GM18526 (cell line): ENCODE measurements around the gene NFIX.

Experiments used
- POLR2A ChIP-seq: IDR thresholded peaks from 3 replicates; pipeline ENCODE4 v1.6.1; 2011; ENCODE audit not compliant: insufficient read length; ENCODE audit errors: extremely low read depth

Gene NFIX

DNA sequence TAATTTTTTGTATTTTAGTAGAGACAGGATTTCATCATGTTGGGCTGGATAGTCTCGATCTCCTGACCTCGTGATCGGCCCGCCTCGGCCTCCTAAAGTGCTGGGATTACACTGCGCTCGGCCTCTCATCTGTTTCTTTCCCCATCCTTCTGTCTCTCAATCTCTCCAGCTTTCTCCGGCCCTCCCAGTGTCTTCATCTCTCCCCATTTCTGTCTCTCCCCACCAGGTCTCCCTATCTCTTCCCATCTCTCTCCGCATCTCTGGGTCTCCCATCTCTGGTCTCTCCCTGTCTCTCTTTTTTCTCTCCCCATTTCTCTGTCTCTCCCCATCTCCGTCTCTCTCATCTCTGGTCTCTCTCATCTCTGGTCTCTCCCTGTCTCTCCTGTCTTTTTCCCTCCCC is 12.2 kb upstream of the NFIX start:
- no peak for TF ChIP-seq POLR2A

DNA sequence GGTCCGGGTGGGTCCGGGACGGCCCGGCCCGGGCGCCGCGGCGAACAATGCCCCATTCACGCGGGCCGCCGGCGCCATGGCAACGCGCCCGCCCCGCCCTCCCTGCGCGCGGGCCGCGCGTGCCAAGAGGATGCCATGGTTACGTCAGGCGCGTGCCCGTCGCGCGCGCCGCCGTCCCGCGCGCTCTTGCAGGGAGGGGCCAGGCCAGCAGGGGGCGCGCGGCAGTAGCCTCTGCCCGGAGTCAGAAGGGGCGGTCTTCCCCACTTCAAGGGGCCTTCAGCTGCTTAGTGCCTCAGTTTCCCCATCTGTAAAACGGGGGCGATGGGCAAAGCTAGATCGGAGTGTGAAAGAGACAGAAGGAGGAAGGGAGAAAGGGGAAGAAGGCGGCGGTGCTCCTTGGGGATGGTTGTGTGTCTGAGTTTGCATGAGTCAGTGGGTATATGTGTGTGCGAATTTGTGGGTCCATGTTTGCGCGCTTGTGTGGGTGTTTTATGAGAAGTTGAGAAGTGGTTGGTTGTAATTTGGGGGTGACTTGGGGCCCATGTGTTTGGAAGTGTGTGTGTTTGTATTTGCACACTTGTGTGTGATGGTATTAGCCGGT is 11.6 kb upstream of the NFIX start:
- no peak for TF ChIP-seq POLR2A

DNA sequence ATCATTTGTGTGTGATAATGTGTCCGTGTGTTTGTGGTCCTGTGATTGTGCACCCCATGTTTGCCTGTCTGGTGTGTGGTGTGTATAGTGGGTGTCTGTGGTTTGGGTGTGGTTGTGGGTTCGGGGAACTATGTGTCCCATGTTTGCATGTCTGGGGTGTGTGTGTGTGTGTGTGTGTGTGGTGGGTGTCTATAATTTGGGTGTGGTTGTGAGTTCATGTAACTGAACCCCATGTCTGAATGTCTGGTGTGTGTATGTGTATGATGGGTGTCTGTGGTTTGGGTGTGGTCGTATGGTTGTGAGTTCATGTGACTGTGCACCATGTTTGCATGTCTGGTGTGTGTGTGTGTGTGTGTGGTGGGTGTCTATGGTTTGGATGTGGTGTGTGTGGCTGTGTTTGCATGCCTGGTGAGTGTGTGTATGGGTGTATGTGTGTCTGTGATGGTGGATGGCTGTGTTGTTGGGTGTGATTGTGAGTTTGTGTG is 11.1 kb upstream of the NFIX start:
- TF ChIP-seq POLR2A = no peak

DNA sequence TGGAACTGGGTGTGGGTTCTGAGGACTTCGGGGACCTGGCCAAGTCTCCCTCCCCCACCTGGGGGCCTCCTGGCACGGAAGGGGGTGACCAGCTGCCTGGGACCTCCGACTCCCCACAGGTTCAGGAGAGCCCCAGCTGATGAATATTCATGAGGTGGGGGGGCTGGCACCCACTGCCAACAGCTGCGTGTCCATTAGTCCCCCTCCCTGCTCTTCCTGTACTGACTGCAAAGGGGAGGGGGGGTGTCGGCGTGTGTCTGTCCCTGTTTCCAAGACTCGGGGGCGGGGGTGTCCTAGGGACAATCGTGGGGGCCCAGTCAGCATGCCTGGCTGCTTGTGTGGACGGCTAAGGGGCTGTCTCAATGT is 10.6 kb upstream of the NFIX start:
- TF ChIP-seq POLR2A = no peak

DNA sequence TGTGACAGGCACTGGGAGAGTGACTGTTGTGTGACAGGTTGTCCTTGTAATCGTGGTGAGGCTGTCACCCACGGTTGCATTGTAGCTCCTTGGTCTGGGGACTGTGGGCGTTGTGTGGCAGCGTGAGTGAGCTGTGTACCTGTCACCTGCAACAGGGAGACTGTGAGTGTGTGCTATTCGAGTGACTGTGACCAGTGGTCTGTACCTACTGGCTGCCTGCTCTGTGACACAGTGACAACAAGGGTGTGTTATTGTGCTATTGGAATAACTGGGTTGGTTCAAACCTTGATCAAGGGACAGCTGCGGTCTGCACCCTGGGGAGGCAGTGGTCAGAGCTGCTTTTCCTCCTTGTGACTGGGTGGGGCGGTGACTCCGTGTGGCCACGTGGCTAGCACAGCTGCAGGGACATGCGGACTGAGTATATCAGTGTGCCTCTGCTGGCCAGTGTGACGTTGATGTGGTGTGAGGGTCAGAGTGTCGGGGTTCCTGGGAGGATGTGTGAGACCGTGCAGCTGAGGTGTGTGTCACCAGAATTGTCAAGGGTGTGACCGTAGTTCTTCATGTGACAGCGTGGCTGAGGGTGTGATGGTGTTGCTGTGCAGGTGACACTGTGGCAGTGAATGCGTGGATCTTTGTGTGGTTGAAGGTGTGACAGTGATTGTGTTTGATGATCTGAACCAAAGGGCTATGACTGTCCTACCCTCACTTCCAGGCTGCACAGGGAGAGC is 10.1 kb upstream of the NFIX start:
- TF ChIP-seq POLR2A = no peak

DNA sequence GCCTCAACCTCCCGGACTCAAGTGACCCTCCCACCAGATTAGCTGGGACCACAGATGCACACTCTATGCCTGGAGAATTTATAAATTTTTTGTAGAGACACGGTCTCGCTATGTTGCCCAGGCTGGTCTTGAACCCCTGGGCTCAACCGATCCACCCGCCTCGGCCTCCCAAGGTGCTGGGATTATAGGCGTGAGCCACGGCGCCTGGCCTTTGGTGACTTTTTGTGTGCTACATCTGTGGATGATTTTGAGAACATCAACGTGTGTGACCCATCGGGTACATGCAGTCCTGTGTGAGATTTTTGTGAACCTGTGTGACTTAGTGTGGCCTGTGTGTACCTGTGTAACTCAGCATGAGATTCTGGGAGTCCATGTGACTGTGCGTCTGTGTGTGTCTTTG is 8.5 kb upstream of the NFIX start:
- no peak for TF ChIP-seq POLR2A

DNA sequence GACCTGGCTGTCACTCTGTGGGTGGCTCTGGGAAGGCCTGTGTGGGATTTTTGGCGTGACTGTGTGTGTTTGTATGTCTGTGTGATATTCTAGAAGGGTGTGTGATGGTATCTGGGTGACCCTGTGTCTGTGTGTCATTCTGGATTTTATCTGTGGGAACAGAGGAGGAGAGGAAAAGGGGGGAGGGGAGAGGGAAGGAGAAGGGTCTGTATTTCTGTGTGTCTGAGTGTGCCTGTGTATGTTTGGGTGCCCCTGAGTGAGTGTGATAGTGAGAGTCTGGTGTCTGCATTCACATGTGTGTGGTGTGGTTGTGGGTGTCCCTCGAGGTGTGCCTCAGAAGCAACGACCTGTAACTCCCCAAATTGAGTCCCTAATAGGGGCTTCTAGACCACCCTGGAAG is 8.1 kb upstream of the NFIX start:
- no peak for TF ChIP-seq POLR2A

DNA sequence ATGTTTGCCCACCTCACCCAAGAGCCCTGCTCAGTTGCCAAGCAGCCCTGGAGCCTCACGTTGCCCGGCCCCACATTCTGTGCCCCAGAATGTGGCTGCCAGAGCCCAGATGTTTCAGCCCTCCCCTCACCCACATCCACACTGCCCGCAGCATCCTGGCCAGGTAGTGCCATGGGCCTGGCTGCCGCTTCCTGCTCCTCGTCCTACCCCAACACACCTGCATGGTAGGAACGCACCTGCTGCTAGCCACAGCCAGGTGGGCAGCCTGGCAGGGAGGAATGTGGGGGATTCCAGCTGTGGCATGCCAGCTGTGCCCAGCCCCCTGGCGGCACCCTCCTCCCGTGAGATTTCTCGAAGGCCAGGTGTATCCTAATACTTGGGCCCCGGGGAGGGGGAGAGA is 7.5 kb upstream of the NFIX start:
- TF ChIP-seq POLR2A = no peak

DNA sequence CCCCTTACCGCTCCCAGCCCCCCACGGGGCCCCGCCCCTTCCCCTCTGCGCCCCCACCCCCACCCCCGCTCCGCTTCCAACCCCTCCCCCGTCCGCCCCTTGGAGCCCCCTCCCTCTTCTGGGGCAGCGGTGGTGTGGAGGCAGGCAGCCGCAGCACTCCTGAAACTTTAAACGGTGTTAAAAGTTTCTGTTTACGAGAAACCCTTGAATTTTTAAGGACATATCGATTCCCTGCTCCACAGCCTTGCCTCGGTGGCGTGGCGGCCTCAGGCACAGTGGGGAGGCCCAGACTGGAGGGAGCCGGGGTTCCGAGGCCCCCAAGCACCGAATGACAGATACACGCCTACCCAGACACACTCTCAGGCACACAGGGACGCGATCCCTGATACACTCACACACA is 4.8 kb upstream of the NFIX start:
- TF ChIP-seq POLR2A = no peak

DNA sequence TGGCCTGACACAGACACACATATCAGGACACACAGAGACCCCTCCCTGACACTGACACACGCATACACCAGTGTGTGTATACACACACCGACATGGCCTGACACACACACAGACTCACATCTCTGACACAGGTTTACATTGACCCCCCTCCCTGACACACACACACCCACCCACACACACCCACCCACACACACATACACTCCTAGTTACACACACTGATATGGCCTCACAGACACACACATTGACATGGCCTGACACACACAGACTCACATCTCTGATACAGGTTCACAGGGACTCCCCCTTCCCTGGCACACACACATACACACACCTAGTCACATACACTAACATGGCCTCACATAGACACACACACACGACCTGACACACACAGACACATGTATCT is 4.4 kb upstream of the NFIX start:
- TF ChIP-seq POLR2A = no peak

DNA sequence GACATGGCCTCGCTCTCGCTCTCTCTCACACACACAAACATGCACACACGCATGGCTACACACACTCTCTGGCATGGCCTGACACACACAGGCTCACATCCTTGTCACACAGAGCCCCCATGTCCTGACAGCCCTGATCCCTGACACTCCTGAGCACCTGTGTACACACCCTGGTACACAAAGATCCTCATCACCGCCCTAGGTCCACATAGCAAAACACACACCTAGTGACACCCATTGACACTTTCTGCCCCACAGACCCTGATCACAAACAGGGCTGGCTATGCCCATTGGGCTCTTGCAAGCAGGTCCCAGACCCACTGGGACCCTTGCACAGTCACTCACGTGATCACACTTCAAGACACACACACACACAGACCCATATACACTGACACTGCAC is 4.0 kb upstream of the NFIX start:
- TF ChIP-seq POLR2A = no peak

DNA sequence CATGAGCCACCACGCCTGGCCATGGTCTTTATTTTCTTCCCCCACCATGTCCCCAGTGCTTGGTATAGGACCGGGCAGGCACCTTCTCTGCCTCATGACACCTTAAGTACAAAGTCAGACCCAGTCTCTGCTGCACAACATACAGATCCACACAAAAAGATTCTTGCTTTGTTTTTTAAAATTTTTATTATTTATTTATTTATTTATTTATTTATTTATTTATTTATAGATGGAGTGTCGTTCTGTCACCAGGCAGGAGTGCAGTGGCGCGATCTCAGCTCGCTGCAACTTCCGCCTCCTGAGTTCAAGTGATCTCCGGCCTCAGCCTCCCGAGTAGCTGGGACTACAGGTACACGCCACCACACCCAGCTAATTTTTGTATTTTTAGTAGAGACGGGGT is 2.5 kb upstream of the NFIX start:
- no peak for TF ChIP-seq POLR2A

DNA sequence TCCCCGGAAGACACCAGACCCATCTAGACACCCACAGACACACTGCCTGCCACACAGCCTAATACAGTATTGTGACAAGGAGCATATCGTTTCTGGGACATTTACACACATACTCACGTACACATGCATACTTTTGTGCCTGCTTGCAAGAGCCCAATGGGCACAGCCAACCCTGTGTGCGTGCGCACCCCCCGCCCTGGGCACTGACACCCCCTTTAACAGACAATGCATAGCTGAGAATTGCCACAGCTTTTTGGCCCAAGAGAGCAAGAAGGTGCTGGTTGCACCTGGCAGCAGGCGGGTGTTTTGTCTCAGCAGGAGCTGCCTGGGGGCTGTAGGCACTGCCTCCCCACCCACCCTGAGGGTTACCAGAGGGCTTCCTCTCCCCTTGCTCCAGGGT is 1.7 kb upstream of the NFIX start:
- no peak for TF ChIP-seq POLR2A

DNA sequence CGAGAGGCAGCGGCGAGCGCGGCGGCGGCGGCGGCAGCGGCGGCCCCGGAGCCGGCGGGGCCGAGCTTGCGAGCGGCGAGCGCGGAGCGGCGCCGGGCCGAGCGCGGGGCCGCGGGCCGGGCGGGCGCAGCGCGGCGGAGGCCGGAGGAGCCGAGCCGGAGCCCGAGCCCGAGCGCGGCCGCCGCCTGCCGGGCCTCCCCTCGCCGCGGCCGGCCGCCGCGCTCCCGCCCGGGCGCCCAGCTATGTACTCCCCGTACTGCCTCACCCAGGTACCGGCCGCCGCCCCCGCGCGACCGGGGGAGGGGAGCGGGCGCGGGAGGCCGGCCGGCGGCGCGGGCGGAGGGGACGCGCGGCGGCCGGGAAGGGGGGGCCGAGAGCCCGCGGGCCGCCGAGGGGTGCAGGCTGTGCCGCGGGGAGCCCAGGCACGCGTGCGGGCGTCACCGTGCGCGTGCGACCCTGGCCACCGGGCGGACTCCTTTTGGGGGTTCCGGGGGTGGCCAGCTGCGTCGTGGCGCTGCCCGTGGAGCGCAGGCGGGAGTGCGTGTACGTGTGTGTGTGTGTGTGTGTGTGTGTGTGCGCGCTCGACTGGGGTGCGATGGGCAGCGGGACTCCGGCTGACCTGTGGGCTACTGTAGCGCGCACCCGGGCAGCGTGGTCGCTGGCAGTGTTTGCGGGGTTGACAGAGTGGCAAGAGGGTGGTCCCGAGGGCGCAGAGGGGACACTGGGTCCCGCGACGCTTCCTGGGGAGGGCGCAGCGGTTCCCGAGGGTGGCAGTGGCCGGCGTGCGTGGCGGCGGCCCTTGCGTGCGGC is 526 bp downstream of the NFIX start:
- no peak for TF ChIP-seq POLR2A

DNA sequence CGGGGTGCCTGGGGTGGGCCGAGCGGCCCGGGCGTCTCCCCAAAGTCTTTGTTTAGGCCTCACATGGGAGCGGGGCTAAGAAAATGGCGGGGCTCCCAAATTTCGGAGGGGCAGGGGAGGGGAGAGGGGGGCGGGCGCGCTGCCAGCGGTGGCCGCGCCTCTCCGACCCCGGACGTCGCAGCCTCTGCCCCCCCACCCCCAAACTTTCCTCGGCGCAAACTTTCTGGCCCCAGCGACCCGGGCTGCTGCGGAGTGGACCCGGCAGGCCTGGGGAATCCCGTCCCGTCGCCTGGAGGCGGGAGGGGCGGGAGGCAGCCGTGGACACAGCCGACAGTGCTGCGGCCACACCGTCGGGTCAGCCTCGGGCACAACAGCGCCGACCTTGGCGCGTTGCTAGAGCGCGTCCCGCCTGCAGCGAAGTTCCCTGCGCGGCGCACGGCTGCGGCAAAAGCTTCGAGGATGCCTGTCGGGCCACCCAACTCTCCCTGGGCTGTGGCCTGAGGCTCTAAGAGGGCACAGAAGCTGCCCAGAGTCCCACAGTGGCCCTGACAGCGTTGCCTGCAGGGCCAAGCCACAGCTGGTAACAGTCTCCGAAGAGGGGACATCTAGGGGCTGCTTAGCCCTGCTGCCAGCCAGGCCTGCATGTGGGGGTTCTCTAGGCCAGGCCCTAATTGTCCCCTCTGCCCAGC is 1.3 kb downstream of the NFIX start:
- TF ChIP-seq POLR2A = no peak
